SK-N-SH (cell line): ENCODE data around the gene MAPK8IP3. TPM values are rescaled to one million over a fixed set of nuclear protein-coding genes. Genes with fewer than 3 reads are reported as not detected.

ENCODE experiments used
- CTCF ChIA-PET: fragments of 300-600, 350-600 bp; formaldehyde crosslinking; extraction: SDS; loops from one replicate; lab custom pipeline; 2021; lab: Yijun Ruan, JAX
- POLR2A ChIA-PET: fragments of 350-600 bp; sonication (Branson Sonifier 250); formaldehyde crosslinking; extraction: SDS; loops from one replicate; lab custom pipeline; 2020; ENCODE audit warnings: antibody characterized with exemption, inconsistent platforms; lab: Yijun Ruan, JAX
- DNase-seq: peaks from one replicate; pipeline ENCODE4 v3.0.0; 2012
- H2AFZ ChIP-seq: fragments of 200-600 bp; sonication (generic); 2 replicates; pipeline ENCODE4 v1.8.1; 2016; ENCODE audit warnings: antibody characterized with exemption, mild to moderate bottlenecking, low read depth
- H3F3A ChIP-seq: fragments of 200-600 bp; sonication (generic); replicated peaks from 2 replicates; pipeline ENCODE3; 2016; ENCODE audit warnings: antibody characterized with exemption, mild to moderate bottlenecking; ENCODE audit not compliant: insufficient read depth
- H3K27ac ChIP-seq, 2 experiments: fragments of 200-500 bp in 1 of 2; fragments of 200-600 bp in 1 of 2; sonication (Bioruptor generic) in 1 of 2; sonication (generic), shearing (Covaris generic) in 1 of 2; 2 replicates each; pipeline versions ENCODE4 v1.5.1 to v1.6.1; 2014 to 2016; ENCODE audit warnings: low read depth in 2 of 2, inconsistent platforms in 1 of 2, low read length in 1 of 2, mild to moderate bottlenecking in 1 of 2, mixed read lengths in 1 of 2
- H3K27me3 ChIP-seq: fragments of 200-600 bp; sonication (generic), shearing (Covaris generic); 2 replicates; pipeline ENCODE4 v1.6.1; 2016; ENCODE audit warnings: mixed run types; ENCODE audit not compliant: insufficient read depth
- H3K36me3 ChIP-seq, 2 experiments: fragments of 200-500 bp in 1 of 2; fragments of 200-600 bp in 1 of 2; sonication (Bioruptor generic) in 1 of 2; sonication (generic) in 1 of 2; replicated peaks in 1 of 2; 2 replicates each; pipeline versions ENCODE3 to v1.5.1; 2014 to 2016; ENCODE audit warnings: low read length in 1 of 2, mild to moderate bottlenecking in 1 of 2; ENCODE audit not compliant: insufficient read depth in 2 of 2, control insufficient read depth in 1 of 2
- H3K4me1 ChIP-seq, 2 experiments: fragments of 200-500 bp in 1 of 2; fragments of 200-600 bp in 1 of 2; sonication (Bioruptor generic) in 1 of 2; sonication (generic), shearing (Covaris generic) in 1 of 2; 2 replicates each; pipeline versions ENCODE4 v1.5.1 to v1.6.1; 2014 to 2016; ENCODE audit warnings: low read depth in 1 of 2, low read length in 1 of 2, mixed run types in 1 of 2; ENCODE audit not compliant: insufficient read depth in 2 of 2, control insufficient read depth in 1 of 2
- H3K4me2 ChIP-seq: fragments of 200-600 bp; sonication (generic), shearing (Covaris generic); 2 replicates; pipeline ENCODE4 v1.6.1; 2017; ENCODE audit warnings: mixed run types
- H3K4me3 ChIP-seq, 2 experiments: fragments of 200-500 bp in 1 of 2; fragments of 200-600 bp in 1 of 2; sonication (Bioruptor generic) in 1 of 2; sonication (generic), shearing (Covaris generic) in 1 of 2; 2 replicates each; pipeline versions ENCODE4 v1.5.1 to v1.8.1; 2014 to 2016; ENCODE audit warnings: low read depth in 2 of 2, inconsistent platforms in 1 of 2, low read length in 1 of 2, mild to moderate bottlenecking in 1 of 2, mixed read lengths in 1 of 2, moderate library complexity in 1 of 2
- H3K79me2 ChIP-seq: fragments of 200-600 bp; sonication (generic); 2 replicates; pipeline ENCODE4 v1.8.1; 2017; ENCODE audit warnings: mild to moderate bottlenecking; ENCODE audit not compliant: insufficient read depth
- H3K9ac ChIP-seq: fragments of 200-600 bp; sonication (generic); 2 replicates; pipeline ENCODE4 v1.6.1; 2017; ENCODE audit warnings: mixed run types
- H3K9me2 ChIP-seq: fragments of 200-600 bp; sonication (generic); 2 replicates; pipeline ENCODE4 v1.6.1; 2017; ENCODE audit warnings: mixed run types
- H3K9me3 ChIP-seq: fragments of 200-600 bp; sonication (generic); 2 replicates; pipeline ENCODE4 v1.6.1; 2017; ENCODE audit warnings: mixed run types, mild to moderate bottlenecking, moderate library complexity
- H4K20me1 ChIP-seq: fragments of 200-600 bp; sonication (generic); 2 replicates; pipeline ENCODE4 v1.6.1; 2017; ENCODE audit warnings: mild to moderate bottlenecking, mixed run types; ENCODE audit not compliant: insufficient read depth
- ELF1 ChIP-seq: IDR thresholded peaks from 2 replicates; pipeline ENCODE4 v1.4.0; 2012
- EZH2phosphoT487 ChIP-seq: fragments of 200-600 bp; sonication (generic); IDR thresholded peaks from 2 replicates; pipeline ENCODE4 v1.6.1; 2017; ENCODE audit warnings: low read depth, mixed run types, mild to moderate bottlenecking, antibody characterized with exemption, moderate library complexity, borderline replicate concordance
- FOXM1 ChIP-seq: IDR thresholded peaks from 2 replicates; pipeline ENCODE4 v1.4.0; 2012; ENCODE audit warnings: low read depth, mild to moderate bottlenecking
- GABPA ChIP-seq: IDR thresholded peaks from 2 replicates; pipeline ENCODE4 v1.4.0; 2012; ENCODE audit warnings: low read depth, mild to moderate bottlenecking
- GATA2 ChIP-seq: sonication (generic); formaldehyde crosslinking; IDR thresholded peaks from 2 replicates; pipeline ENCODE4 v1.5.0; 2020; ENCODE audit warnings: mild to moderate bottlenecking, missing genetic modification reagents
- NFIC ChIP-seq: IDR thresholded peaks from 2 replicates; pipeline ENCODE4 v1.4.0; 2012; ENCODE audit warnings: borderline replicate concordance
- NRF1 ChIP-seq: IDR thresholded peaks from 2 replicates; pipeline ENCODE4 v1.6.1; 2012; ENCODE audit warnings: low read depth, mild to moderate bottlenecking, low read length
- RCOR1 ChIP-seq: fragments of 150-350 bp; IDR thresholded peaks from 2 replicates; pipeline ENCODE4 v1.6.1; 2017; ENCODE audit warnings: antibody characterized with exemption, low read length
- TEAD4 ChIP-seq: IDR thresholded peaks from 2 replicates; pipeline ENCODE4 v1.4.0; 2012; ENCODE audit warnings: mild to moderate bottlenecking, borderline replicate concordance; ENCODE audit not compliant: insufficient read depth
- YY1 ChIP-seq: IDR thresholded peaks from 2 replicates; pipeline ENCODE4 v1.4.0; 2012; ENCODE audit warnings: low read depth, mild to moderate bottlenecking
- WGBS: methylation state at CpG from one replicate; pipeline ENCODE4 v1.1.6; 2017; ENCODE audit warnings: low lambda C conversion rate; 5-methylcytosine and 5-hydroxymethylcytosine counted together
- polyA plus RNA-seq, 3 experiments: library from polyadenylated mRNA; depleted of rRNA; stranded (reverse); fragments of >200 nt; gene quantifications; 2 replicates each; pipeline ENCODE4 v1.2.3, GENCODE V29; 2012
- TF ChIP-seq, protein P1 (sequence below): IDR thresholded peaks from 2 replicates; pipeline ENCODE4 v1.4.0; 2012; ENCODE audit warnings: low read depth, borderline replicate concordance
- TF ChIP-seq, protein P2 (sequence below): fragments of 200-600 bp; sonication (generic); IDR thresholded peaks from 2 replicates; pipeline ENCODE4 v1.6.1; 2017; ENCODE audit warnings: antibody characterized with exemption, mild to moderate bottlenecking, moderate library complexity
- TF ChIP-seq, protein P3 (sequence below): IDR thresholded peaks from 2 replicates; pipeline ENCODE4 v1.6.1; 2012; ENCODE audit warnings: mild to moderate bottlenecking, low read depth, low read length, moderate library complexity
- TF ChIP-seq, protein P4 (sequence below): IDR thresholded peaks from 2 replicates; pipeline ENCODE4 v1.4.0; 2012; ENCODE audit warnings: low read depth

Gene MAPK8IP3
- polyA plus RNA-seq, 1 of the 3 experiments (the other 2 are of a cell fraction) = 57.3 TPM

DNA sequence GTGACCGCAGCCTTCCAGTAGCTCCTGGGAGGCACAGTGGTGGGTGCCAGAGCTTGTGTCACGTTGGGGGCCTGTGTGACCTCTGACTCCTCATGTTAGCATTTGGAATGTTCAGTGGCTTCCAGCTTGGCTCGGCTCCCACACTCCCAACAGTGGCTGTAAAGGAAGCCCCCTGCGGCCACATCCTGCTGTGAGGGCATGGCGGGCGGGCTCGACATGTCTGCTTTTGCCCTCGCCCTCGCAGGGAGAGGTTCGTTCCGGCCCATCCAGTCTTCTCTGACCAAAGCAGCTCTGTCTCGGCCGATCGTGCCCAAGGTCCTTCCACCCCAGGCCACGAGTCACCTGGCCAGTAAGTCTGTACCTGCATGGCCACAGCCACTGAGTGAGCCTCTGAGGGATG, 40.2 kb upstream of the MAPK8IP3 start:
- CTCF ChIA-PET = no interaction called here
- H3K4me3 ChIP-seq = no peak overlapping the region
- 96% methylated on average over 9 of the region's 15 CpGs for WGBS
- H3K9me3 ChIP-seq = no peaks in the 10 kb centered on the region
- no peak for TF ChIP-seq NFIC
- TF ChIP-seq EZH2phosphoT487 = no peak
- TF ChIP-seq, protein P1, sequence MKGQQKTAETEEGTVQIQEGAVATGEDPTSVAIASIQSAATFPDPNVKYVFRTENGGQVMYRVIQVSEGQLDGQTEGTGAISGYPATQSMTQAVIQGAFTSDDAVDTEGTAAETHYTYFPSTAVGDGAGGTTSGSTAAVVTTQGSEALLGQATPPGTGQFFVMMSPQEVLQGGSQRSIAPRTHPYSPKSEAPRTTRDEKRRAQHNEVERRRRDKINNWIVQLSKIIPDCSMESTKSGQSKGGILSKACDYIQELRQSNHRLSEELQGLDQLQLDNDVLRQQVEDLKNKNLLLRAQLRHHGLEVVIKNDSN = no peak
- TF ChIP-seq NRF1 = no peak
- no peak for TF ChIP-seq GABPA
- no peak for TF ChIP-seq RCOR1
- TF ChIP-seq TEAD4 = no peak
- TF ChIP-seq, protein P2, sequence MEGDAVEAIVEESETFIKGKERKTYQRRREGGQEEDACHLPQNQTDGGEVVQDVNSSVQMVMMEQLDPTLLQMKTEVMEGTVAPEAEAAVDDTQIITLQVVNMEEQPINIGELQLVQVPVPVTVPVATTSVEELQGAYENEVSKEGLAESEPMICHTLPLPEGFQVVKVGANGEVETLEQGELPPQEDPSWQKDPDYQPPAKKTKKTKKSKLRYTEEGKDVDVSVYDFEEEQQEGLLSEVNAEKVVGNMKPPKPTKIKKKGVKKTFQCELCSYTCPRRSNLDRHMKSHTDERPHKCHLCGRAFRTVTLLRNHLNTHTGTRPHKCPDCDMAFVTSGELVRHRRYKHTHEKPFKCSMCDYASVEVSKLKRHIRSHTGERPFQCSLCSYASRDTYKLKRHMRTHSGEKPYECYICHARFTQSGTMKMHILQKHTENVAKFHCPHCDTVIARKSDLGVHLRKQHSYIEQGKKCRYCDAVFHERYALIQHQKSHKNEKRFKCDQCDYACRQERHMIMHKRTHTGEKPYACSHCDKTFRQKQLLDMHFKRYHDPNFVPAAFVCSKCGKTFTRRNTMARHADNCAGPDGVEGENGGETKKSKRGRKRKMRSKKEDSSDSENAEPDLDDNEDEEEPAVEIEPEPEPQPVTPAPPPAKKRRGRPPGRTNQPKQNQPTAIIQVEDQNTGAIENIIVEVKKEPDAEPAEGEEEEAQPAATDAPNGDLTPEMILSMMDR = no peak
- TF ChIP-seq, all 33 proteins: peak for 0
- no peaks in the 10 kb centered on the region for H3K27me3 ChIP-seq
- H4K20me1 ChIP-seq = no peaks in the 10 kb centered on the region
- DNase-seq = no peak
- H3K27ac ChIP-seq = no peak overlapping the region
- no peak overlapping the region for H2AFZ ChIP-seq
- no peak overlapping the region for H3K4me2 ChIP-seq
- H3K9ac ChIP-seq = no peak overlapping the region
- H3F3A ChIP-seq = no peaks in the 10 kb centered on the region
- no peaks in the 10 kb centered on the region for H3K9me2 ChIP-seq
- H3K36me3 ChIP-seq = peaks cover 22 to 84% of the 10 kb centered on the region in 2 experiments
- no peaks in the 10 kb centered on the region for H3K79me2 ChIP-seq
- POLR2A ChIA-PET = no interaction called here
- H3K4me1 ChIP-seq = no peaks in the 10 kb centered on the region

DNA sequence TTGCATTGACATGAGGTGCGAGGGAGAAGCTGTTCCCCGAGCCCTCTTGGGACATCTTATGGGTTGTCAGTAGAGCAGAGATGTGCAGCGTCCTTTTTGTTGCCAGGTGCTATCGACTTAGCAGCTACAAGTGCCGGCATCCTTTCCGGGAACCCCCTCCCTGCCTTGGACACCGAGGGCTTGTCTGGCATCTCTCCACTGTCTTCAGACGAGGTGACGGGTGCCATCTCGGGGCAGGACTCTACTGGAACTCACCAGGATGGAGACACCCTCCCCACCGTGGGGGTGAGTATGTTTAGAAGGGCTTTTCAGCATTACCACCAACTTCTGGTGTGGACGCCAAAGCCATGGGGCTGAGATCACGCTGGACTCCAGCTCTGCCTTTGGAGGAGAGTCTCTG, 39.7 kb upstream of the MAPK8IP3 start:
- Histone ChIP-seq H3K36me3 (peaks cover 22 to 89% of the 10 kb centered on the region in 2 experiments), H3K9me2 (no peaks in the 10 kb centered on the region), H3K27me3 (no peaks in the 10 kb centered on the region), H3K9me3 (no peaks in the 10 kb centered on the region), H4K20me1 (no peaks in the 10 kb centered on the region), H3K27ac (no peak overlapping the region), H3K4me3 (no peak overlapping the region), H3K4me2 (no peak overlapping the region), H2AFZ (no peak overlapping the region), H3K9ac (no peak overlapping the region), H3K4me1 (no peaks in the 10 kb centered on the region), H3K79me2 (no peaks in the 10 kb centered on the region), H3F3A (no peaks in the 10 kb centered on the region)
- DNase-seq = no peak
- WGBS = 96% methylated on average over 5 of the region's 13 CpGs
- TF ChIP-seq, protein P3, sequence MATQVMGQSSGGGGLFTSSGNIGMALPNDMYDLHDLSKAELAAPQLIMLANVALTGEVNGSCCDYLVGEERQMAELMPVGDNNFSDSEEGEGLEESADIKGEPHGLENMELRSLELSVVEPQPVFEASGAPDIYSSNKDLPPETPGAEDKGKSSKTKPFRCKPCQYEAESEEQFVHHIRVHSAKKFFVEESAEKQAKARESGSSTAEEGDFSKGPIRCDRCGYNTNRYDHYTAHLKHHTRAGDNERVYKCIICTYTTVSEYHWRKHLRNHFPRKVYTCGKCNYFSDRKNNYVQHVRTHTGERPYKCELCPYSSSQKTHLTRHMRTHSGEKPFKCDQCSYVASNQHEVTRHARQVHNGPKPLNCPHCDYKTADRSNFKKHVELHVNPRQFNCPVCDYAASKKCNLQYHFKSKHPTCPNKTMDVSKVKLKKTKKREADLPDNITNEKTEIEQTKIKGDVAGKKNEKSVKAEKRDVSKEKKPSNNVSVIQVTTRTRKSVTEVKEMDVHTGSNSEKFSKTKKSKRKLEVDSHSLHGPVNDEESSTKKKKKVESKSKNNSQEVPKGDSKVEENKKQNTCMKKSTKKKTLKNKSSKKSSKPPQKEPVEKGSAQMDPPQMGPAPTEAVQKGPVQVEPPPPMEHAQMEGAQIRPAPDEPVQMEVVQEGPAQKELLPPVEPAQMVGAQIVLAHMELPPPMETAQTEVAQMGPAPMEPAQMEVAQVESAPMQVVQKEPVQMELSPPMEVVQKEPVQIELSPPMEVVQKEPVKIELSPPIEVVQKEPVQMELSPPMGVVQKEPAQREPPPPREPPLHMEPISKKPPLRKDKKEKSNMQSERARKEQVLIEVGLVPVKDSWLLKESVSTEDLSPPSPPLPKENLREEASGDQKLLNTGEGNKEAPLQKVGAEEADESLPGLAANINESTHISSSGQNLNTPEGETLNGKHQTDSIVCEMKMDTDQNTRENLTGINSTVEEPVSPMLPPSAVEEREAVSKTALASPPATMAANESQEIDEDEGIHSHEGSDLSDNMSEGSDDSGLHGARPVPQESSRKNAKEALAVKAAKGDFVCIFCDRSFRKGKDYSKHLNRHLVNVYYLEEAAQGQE = no peak
- no peak for TF ChIP-seq YY1
- TF ChIP-seq FOXM1 = no peak
- no peak for TF ChIP-seq RCOR1
- no peak for TF ChIP-seq ELF1
- TF ChIP-seq, protein P4, sequence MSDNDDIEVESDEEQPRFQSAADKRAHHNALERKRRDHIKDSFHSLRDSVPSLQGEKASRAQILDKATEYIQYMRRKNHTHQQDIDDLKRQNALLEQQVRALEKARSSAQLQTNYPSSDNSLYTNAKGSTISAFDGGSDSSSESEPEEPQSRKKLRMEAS = no peak
- TF ChIP-seq GATA2 (CRISPR knock-in tag) = no peak
- TF ChIP-seq, all 33 proteins: peak for 0
- ChIA-PET POLR2A (no interaction called here), CTCF (no interaction called here)
